ENCODE data around the gene ZFR2. TPM values are rescaled to one million over a fixed set of nuclear protein-coding genes. Genes with fewer than 3 reads are reported as not detected.

ZFR2 gene
- total and polyA plus RNA-seq, 2 of the 8 experiments (the other 6 are each of a cell fraction or from before 2014, with no cell fraction given): 14.5 to 28.4 TPM

GRCh38 chr19:3821857-3822364, 46.9 kb downstream of the ZFR2 start (continued):
- TF ChIP-seq, protein P1, sequence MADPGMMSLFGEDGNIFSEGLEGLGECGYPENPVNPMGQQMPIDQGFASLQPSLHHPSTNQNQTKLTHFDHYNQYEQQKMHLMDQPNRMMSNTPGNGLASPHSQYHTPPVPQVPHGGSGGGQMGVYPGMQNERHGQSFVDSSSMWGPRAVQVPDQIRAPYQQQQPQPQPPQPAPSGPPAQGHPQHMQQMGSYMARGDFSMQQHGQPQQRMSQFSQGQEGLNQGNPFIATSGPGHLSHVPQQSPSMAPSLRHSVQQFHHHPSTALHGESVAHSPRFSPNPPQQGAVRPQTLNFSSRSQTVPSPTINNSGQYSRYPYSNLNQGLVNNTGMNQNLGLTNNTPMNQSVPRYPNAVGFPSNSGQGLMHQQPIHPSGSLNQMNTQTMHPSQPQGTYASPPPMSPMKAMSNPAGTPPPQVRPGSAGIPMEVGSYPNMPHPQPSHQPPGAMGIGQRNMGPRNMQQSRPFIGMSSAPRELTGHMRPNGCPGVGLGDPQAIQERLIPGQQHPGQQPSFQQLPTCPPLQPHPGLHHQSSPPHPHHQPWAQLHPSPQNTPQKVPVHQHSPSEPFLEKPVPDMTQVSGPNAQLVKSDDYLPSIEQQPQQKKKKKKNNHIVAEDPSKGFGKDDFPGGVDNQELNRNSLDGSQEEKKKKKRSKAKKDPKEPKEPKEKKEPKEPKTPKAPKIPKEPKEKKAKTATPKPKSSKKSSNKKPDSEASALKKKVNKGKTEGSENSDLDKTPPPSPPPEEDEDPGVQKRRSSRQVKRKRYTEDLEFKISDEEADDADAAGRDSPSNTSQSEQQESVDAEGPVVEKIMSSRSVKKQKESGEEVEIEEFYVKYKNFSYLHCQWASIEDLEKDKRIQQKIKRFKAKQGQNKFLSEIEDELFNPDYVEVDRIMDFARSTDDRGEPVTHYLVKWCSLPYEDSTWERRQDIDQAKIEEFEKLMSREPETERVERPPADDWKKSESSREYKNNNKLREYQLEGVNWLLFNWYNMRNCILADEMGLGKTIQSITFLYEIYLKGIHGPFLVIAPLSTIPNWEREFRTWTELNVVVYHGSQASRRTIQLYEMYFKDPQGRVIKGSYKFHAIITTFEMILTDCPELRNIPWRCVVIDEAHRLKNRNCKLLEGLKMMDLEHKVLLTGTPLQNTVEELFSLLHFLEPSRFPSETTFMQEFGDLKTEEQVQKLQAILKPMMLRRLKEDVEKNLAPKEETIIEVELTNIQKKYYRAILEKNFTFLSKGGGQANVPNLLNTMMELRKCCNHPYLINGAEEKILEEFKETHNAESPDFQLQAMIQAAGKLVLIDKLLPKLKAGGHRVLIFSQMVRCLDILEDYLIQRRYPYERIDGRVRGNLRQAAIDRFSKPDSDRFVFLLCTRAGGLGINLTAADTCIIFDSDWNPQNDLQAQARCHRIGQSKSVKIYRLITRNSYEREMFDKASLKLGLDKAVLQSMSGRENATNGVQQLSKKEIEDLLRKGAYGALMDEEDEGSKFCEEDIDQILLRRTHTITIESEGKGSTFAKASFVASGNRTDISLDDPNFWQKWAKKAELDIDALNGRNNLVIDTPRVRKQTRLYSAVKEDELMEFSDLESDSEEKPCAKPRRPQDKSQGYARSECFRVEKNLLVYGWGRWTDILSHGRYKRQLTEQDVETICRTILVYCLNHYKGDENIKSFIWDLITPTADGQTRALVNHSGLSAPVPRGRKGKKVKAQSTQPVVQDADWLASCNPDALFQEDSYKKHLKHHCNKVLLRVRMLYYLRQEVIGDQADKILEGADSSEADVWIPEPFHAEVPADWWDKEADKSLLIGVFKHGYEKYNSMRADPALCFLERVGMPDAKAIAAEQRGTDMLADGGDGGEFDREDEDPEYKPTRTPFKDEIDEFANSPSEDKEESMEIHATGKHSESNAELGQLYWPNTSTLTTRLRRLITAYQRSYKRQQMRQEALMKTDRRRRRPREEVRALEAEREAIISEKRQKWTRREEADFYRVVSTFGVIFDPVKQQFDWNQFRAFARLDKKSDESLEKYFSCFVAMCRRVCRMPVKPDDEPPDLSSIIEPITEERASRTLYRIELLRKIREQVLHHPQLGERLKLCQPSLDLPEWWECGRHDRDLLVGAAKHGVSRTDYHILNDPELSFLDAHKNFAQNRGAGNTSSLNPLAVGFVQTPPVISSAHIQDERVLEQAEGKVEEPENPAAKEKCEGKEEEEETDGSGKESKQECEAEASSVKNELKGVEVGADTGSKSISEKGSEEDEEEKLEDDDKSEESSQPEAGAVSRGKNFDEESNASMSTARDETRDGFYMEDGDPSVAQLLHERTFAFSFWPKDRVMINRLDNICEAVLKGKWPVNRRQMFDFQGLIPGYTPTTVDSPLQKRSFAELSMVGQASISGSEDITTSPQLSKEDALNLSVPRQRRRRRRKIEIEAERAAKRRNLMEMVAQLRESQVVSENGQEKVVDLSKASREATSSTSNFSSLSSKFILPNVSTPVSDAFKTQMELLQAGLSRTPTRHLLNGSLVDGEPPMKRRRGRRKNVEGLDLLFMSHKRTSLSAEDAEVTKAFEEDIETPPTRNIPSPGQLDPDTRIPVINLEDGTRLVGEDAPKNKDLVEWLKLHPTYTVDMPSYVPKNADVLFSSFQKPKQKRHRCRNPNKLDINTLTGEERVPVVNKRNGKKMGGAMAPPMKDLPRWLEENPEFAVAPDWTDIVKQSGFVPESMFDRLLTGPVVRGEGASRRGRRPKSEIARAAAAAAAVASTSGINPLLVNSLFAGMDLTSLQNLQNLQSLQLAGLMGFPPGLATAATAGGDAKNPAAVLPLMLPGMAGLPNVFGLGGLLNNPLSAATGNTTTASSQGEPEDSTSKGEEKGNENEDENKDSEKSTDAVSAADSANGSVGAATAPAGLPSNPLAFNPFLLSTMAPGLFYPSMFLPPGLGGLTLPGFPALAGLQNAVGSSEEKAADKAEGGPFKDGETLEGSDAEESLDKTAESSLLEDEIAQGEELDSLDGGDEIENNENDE (IDR thresholded peaks at IDR 0.05; ENCODE audit: insufficient replicate concordance, low read length): no peak
- TF ChIP-seq TBP (IDR thresholded peaks at IDR 0.05; ENCODE audit: low read depth, low read length): no peak
- no peak for TF ChIP-seq KDM4A (IDR thresholded peaks at IDR 0.05; ENCODE audit: low read depth, low read length, severe bottlenecking)
- TF ChIP-seq SP1 (IDR thresholded peaks at IDR 0.05; ENCODE audit: low read depth, low read length): no peak
- TF ChIP-seq, protein P2, sequence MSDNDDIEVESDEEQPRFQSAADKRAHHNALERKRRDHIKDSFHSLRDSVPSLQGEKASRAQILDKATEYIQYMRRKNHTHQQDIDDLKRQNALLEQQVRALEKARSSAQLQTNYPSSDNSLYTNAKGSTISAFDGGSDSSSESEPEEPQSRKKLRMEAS (IDR thresholded peaks at IDR 0.05): peak; percentile 98
- no peak for TF ChIP-seq JUND (IDR thresholded peaks at IDR 0.05; ENCODE audit: low read length)
- no peak for TF ChIP-seq SUZ12 (IDR thresholded peaks at IDR 0.05; ENCODE audit: low read length)
- TF ChIP-seq ZNF274 (IDR thresholded peaks at IDR 0.05; ENCODE audit: borderline replicate concordance, extremely low read depth, low read length): no peak
- no peak for TF ChIP-seq RNF2 (IDR thresholded peaks at IDR 0.05; ENCODE audit: borderline replicate concordance, low read depth, low read length, missing control alignments, poor library complexity, severe bottlenecking)
- TF ChIP-seq SP4 (IDR thresholded peaks at IDR 0.05; ENCODE audit: low read length): no peak

Data from H1 (cell line).